Spleen (tissue), 11 donors: Measurements from ENCODE around the gene RBSN. TPM values are rescaled to one million over a fixed set of nuclear protein-coding genes. Genes with fewer than 3 reads are reported as not detected.

Experiments
- DNase-seq: peaks from one replicate; pipeline ENCODE4 v3.0.0-alpha.2; 2020
- H3K27ac ChIP-seq, 8 donors: fragments of 200-600 bp; sonication (generic) in 7 of 8; 1 replicate in 4 of 8; 2 replicates in 4 of 8; pipeline versions ENCODE4 v1.5.0 to v1.8.0; 2016 to 2021; ENCODE audit warnings: inconsistent platforms in 4 of 8, mild to moderate bottlenecking in 4 of 8, moderate library complexity in 1 of 8
- H3K27me3 ChIP-seq, 7 donors: fragments of 200-600 bp; sonication (generic) in 6 of 7; replicated peaks in 1 of 7; 1 replicate in 4 of 7; 2 replicates in 3 of 7; pipeline versions ENCODE4 v1.5.0 to v1.8.0; 2016 to 2021; ENCODE audit warnings: inconsistent platforms in 3 of 7, mild to moderate bottlenecking in 1 of 7
- H3K36me3 ChIP-seq, 6 donors: fragments of 200-600 bp; sonication (generic) in 5 of 6; 1 replicate in 4 of 6; 2 replicates in 2 of 6; pipeline versions ENCODE4 v1.5.0 to v1.8.0; 2016 to 2021; ENCODE audit warnings: inconsistent platforms in 2 of 6
- H3K4me1 ChIP-seq, 6 donors: fragments of 200-600 bp; sonication (generic) in 5 of 6; 1 replicate in 3 of 6; 2 replicates in 3 of 6; pipeline versions ENCODE4 v1.5.0 to v1.8.0; 2016 to 2021; ENCODE audit warnings: inconsistent platforms in 3 of 6
- H3K4me3 ChIP-seq, 8 donors: fragments of 200-600 bp; sonication (generic) in 7 of 8; 1 replicate in 4 of 8; 2 replicates in 4 of 8; pipeline versions ENCODE4 v1.5.0 to v1.8.0; 2016 to 2021; ENCODE audit warnings: inconsistent platforms in 4 of 8, mild to moderate bottlenecking in 4 of 8, moderate library complexity in 2 of 8
- H3K9me3 ChIP-seq, 8 donors: fragments of 200-600 bp; sonication (generic) in 7 of 8; 1 replicate in 4 of 8; 2 replicates in 4 of 8; pipeline versions ENCODE4 v1.5.0 to v1.8.0; 2016 to 2021; ENCODE audit warnings: inconsistent platforms in 4 of 8
- POLR2A ChIP-seq, 3 donors: fragments of 450-650 bp; IDR thresholded peaks; one replicate each; pipeline ENCODE4 v1.5.1; 2017; ENCODE audit warnings: antibody characterized with exemption in 3 of 3, mild to moderate bottlenecking in 1 of 3
- POLR2AphosphoS5 ChIP-seq, 3 donors: sonication (generic); formaldehyde crosslinking; IDR thresholded peaks; one replicate each; pipeline ENCODE4 v1.5.1; 2017; ENCODE audit warnings: antibody characterized with exemption in 3 of 3
- WGBS, 5 donors: extraction: QIAGEN DNeasy Blood & Tissue Kit in 3 of 5; methylation state at CpG; one replicate each; pipeline versions ENCODE4 v1.1.5 to v1.1.7; 2013 to 2018; 5-methylcytosine and 5-hydroxymethylcytosine counted together
- intact Hi-C: fragments of 100-400 bp; cut with DNase I; formaldehyde crosslinking; loops from one replicate; pipeline ENCODE4 v1.15.0; 2023; ENCODE audit warnings: low total_unique reads
- polyA plus RNA-seq, 3 donors: library from polyadenylated mRNA; stranded (reverse); fragments of 200-250 nt; gene quantifications; one replicate each; pipeline ENCODE4 v1.2.1, GENCODE V29; 2013
- total RNA-seq, 7 donors: library from RNA; depleted of rRNA in 3 of 7; stranded (reverse); fragments of >200 nt in 3 of 7; fragmentation: NEBNext Ultra II Directional in 4 of 7; extraction: Animal tissue kit (Norgen Biotek cat#: 25700) in 4 of 7; gene quantifications; one replicate each; pipeline versions ENCODE4 v1.1.0 to v1.2.1, GENCODE V29; 2016 to 2021
- TF ChIP-seq, protein P1 (sequence below), 11 experiments: fragments of 200-600 bp in 7 of 11; fragments of 450-650 bp in 4 of 11; sonication (generic) in 4 of 11; IDR thresholded peaks in 8 of 11; conservative IDR thresholded peaks in 3 of 11; 1 replicate in 7 of 11; 2 replicates in 4 of 11; pipeline versions ENCODE4 v1.4.0 to v1.8.0; 2016 to 2021; ENCODE audit warnings: antibody characterized with exemption in 11 of 11, inconsistent platforms in 4 of 11, mild to moderate bottlenecking in 1 of 11
- donor health status: healthy with polysubstance abuse.
- donor health status: DM: no; HTN: no; CAD: no; lungs with moderate emphysema.
- donor health status: DM: no; HTN: no; CAD: no.
- donor health status: Bipolar disorder and iron deficiency.
- donor health status: healthy.
- donor health status: DM: no; HTN: no; CAD: no.
- donor health status: DM: yes; HTN: yes; CAD: no.

Gene RBSN
- total and polyA plus RNA-seq, 10 donors = 4.2 to 34.5 (median 28.7) TPM

DNA sequence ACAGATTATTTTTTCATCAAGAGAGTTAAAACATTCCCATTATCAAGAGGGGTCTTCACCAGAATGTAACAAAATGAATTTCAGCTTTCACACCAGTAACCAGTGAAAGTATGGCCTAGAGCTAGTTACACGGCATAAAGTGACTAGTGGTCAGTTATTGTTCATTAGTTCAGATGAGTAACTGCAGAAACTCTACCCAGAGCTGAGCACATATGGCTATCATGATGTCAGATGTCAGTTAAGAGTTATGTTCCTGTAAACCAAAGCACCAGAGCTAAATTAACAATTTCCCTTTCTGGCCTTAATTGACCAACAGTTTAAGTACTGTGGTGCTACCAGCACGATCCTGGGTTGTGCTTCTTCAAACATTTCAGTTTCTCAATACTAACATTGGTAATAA, 27.2 kb downstream of the RBSN start:
- Histone ChIP-seq H3K27ac (no peak overlapping the region), H3K9me3 (no peaks in the 10 kb centered on the region), H3K27me3 (no peaks in the 10 kb centered on the region), H3K4me3 (no peak overlapping the region), H3K36me3 (peaks cover 6 to 73% (median 54%) of the 10 kb centered on the region in 6 donors), H3K4me1 (no peaks in the 10 kb centered on the region)
- TF ChIP-seq POLR2A (IDR thresholded peaks at IDR 0.05) = no peak
- TF ChIP-seq POLR2AphosphoS5 (IDR thresholded peaks at IDR 0.05) = no peak
- TF ChIP-seq, protein P1, sequence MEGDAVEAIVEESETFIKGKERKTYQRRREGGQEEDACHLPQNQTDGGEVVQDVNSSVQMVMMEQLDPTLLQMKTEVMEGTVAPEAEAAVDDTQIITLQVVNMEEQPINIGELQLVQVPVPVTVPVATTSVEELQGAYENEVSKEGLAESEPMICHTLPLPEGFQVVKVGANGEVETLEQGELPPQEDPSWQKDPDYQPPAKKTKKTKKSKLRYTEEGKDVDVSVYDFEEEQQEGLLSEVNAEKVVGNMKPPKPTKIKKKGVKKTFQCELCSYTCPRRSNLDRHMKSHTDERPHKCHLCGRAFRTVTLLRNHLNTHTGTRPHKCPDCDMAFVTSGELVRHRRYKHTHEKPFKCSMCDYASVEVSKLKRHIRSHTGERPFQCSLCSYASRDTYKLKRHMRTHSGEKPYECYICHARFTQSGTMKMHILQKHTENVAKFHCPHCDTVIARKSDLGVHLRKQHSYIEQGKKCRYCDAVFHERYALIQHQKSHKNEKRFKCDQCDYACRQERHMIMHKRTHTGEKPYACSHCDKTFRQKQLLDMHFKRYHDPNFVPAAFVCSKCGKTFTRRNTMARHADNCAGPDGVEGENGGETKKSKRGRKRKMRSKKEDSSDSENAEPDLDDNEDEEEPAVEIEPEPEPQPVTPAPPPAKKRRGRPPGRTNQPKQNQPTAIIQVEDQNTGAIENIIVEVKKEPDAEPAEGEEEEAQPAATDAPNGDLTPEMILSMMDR (IDR thresholded peaks at IDR 0.05 in 8 of 11, conservative IDR thresholded peaks at IDR 0.05 in 3 of 11) = no peak
- WGBS, 5 donors = 80 to 96% (median 89%) methylated on average over 2 of the region's 2 CpGs
- DNase-seq = no peak
- intact Hi-C loops = no loop called here

DNA sequence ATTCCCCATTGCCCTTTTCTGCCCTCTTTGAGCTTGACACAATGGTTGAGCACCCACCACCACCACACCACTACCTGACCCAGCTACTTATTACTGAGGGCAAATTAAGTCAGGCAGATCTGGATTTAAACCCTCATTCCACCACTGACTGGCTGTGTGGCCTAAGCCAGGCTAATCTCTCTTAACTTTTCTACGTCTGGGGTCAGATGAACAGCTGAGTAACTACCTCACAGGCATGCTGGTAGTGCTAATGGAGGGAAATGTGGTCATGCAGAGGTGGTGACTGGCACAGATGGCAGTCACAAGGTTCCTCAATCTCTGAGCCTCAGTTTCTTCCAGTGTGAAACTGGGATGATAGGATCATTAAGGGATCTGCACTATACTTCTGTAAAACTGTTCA, 29.5 kb downstream of the RBSN start:
- Histone ChIP-seq H3K9me3 (no peaks in the 10 kb centered on the region), H3K36me3 (peaks cover 0 to 50% (median 32%) of the 10 kb centered on the region in 6 donors), H3K4me1 (peaks cover 0 to 14% (median 6%) of the 10 kb centered on the region in 6 donors), H3K4me3 (no peak overlapping the region), H3K27ac (no peak overlapping the region), H3K27me3 (no peaks in the 10 kb centered on the region)
- intact Hi-C loops = no loop called here
- DNase-seq = no peak
- WGBS, 5 donors = 83 to 100% (median 91%) methylated on average over 1 of the region's 1 CpG
- TF ChIP-seq, protein P1 (IDR thresholded peaks at IDR 0.05 in 8 of 11, conservative IDR thresholded peaks at IDR 0.05 in 3 of 11) = no peak

DNA sequence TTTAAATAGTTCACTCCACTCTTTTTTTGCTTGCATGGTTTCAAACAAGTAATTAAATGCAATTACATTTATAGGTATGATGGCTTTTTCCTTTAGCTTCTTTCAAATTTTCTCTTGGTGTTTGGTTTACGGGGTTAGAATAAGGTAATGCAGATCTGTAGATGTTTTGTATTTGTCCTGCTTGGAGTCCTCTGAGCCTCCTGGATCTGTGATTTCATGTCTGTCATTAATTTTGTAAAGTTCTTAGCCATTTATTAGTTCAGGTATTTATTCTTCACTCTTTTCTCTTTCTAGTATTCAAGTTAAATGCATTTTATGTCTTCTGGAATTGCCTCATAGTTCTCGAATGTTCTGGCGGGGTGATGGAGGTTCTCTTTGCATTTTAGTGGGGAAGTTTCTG, 32.5 kb downstream of the RBSN start:
- 90 to 95% (median 94%) methylated on average over 3 of the region's 3 CpGs for WGBS, 5 donors
- no peak for DNase-seq
- Histone ChIP-seq H3K4me1 (peaks cover 12 to 31% (median 22%) of the 10 kb centered on the region in 6 donors), H3K27me3 (no peaks in the 10 kb centered on the region), H3K36me3 (peaks cover 0 to 21% (median 5%) of the 10 kb centered on the region in 6 donors), H3K9me3 (no peaks in the 10 kb centered on the region), H3K27ac (no peak overlapping the region), H3K4me3 (no peak overlapping the region)
- intact Hi-C loops = no loop called here
- TF ChIP-seq POLR2A (IDR thresholded peaks at IDR 0.05) (no peak), POLR2AphosphoS5 (IDR thresholded peaks at IDR 0.05) (no peak)
- TF ChIP-seq, protein P1 (IDR thresholded peaks at IDR 0.05 in 8 of 11, conservative IDR thresholded peaks at IDR 0.05 in 3 of 11) = no peak

DNA sequence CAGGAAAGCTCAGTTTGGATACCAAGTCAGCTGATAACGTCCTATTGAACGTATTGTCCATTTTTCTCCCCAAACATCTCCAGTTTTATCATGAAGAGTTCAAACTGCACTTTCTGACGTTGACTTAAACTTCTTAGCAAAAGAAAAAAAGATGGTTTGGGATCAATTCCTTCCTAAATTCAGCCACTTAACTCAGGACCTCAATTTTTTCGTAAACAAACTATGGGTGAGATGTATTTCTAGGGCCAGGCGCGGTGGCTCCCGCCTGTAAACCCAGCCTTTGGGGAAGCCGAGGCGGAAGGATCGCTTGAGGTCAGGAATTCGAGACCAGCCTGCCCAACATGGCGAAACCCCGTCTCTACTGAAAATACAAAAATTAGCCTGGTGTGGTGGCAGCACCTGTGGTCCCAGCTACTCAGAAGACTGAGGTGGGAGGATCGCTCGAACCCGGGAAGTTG, 33.4 kb downstream of the RBSN start:
- intact Hi-C loops = no loop called here
- TF ChIP-seq POLR2A (IDR thresholded peaks at IDR 0.05) (no peak), POLR2AphosphoS5 (IDR thresholded peaks at IDR 0.05) (no peak)
- TF ChIP-seq, protein P1 (IDR thresholded peaks at IDR 0.05 in 8 of 11, conservative IDR thresholded peaks at IDR 0.05 in 3 of 11) = no peak
- Histone ChIP-seq H3K4me3 (peak overlapping the region; percentile 54 to 90 (median 75)), H3K9me3 (no peaks in the 10 kb centered on the region), H3K36me3 (peaks cover 0 to 14% (median 0%) of the 10 kb centered on the region in 6 donors), H3K4me1 (peaks cover 12 to 31% (median 22%) of the 10 kb centered on the region in 6 donors), H3K27me3 (no peaks in the 10 kb centered on the region), H3K27ac (peak overlapping the region in 7 of 8 donors; percentile 75 to 89 (median 85))
- WGBS, 5 donors = 51 to 68% (median 59%) methylated on average over 16 of the region's 16 CpGs
- no peak for DNase-seq
